ENCODE results near the gene TNIP2. TPM values are rescaled to one million over a fixed set of nuclear protein-coding genes. Genes with fewer than 3 reads are reported as not detected.

The TNIP2 gene
- total RNA-seq, 1 experiment from 2014 or later: 56.5 TPM

- TF ChIP-seq CTCF (conservative IDR thresholded peaks at IDR 0.05; ENCODE audit: low read depth, low read length): no peak
- no peak for TF ChIP-seq EZH2phosphoT487 (IDR thresholded peaks at IDR 0.05; ENCODE audit: borderline replicate concordance, low read length)
- no peak for TF ChIP-seq EZH2 (IDR thresholded peaks at IDR 0.05; ENCODE audit: low read length, unreplicated experiment)
- H2AFZ ChIP-seq (ENCODE audit: low read length): no peak overlapping the region
- H3K79me2 ChIP-seq (ENCODE audit: low read length): no peaks in the 10 kb centered on the region
- H3K9me3 ChIP-seq (ENCODE audit: low read length): no peaks in the 10 kb centered on the region
- BruUV-seq (replicated peaks): no TSS peak
- DNase-seq (no peak), ATAC-seq (no peak)
- intact Hi-C loops (cut with micrococcal nuclease): no loop called here
- H3K9me2 ChIP-seq (replicated peaks; ENCODE audit: low read length): no peaks in the 10 kb centered on the region
- no peaks in the 10 kb centered on the region for H3K27me3 ChIP-seq (ENCODE audit: low read length)
- POLR2A ChIA-PET (ENCODE audit: unreplicated experiment): no interaction called here
- 0 out of 2 replicates have a peak, but pooled peaks cover 5% of the 10 kb centered on the region for H3K36me3 ChIP-seq (ENCODE audit: low read depth, low read length)
- H3F3A ChIP-seq (ENCODE audit: low read length, unreplicated experiment): no peaks in the 10 kb centered on the region
- H3K9ac ChIP-seq (ENCODE audit: low read length): no peak overlapping the region
- CTCF ChIA-PET: no interaction called here
- H3K4me1 ChIP-seq (ENCODE audit: insufficient read depth, low read length): no peaks in the 10 kb centered on the region
- H3K4me2 ChIP-seq (ENCODE audit: low read length): no peak overlapping the region
- H3K4me3 ChIP-seq (ENCODE audit: low read length): no peak overlapping the region
- no peaks in the 10 kb centered on the region for H4K20me1 ChIP-seq (ENCODE audit: low read length)
- H3K27ac ChIP-seq (ENCODE audit: low read length): no peak overlapping the region
Measured at GRCh38 chr4:2735869-2736268, 20.3 kb downstream of the TNIP2 start.

- H3K27me3 ChIP-seq (ENCODE audit: low read length): no peaks in the 10 kb centered on the region
- no peaks in the 10 kb centered on the region for H3K4me1 ChIP-seq (ENCODE audit: insufficient read depth, low read length)
- H3K9ac ChIP-seq (ENCODE audit: low read length): no peak overlapping the region
- intact Hi-C loops (cut with micrococcal nuclease): no loop called here
- H3K79me2 ChIP-seq (ENCODE audit: low read length): no peaks in the 10 kb centered on the region
- BruUV-seq (replicated peaks): no TSS peak
- H3K27ac ChIP-seq (ENCODE audit: low read length): no peak overlapping the region
- H4K20me1 ChIP-seq (ENCODE audit: low read length): no peaks in the 10 kb centered on the region
- no peak overlapping the region for H3K4me2 ChIP-seq (ENCODE audit: low read length)
- no peak overlapping the region for H2AFZ ChIP-seq (ENCODE audit: low read length)
- no peak for TF ChIP-seq EZH2 (IDR thresholded peaks at IDR 0.05; ENCODE audit: low read length, unreplicated experiment)
- TF ChIP-seq CTCF (conservative IDR thresholded peaks at IDR 0.05; ENCODE audit: low read depth, low read length): no peak
- no peak for TF ChIP-seq EZH2phosphoT487 (IDR thresholded peaks at IDR 0.05; ENCODE audit: borderline replicate concordance, low read length)
- POLR2A ChIA-PET (ENCODE audit: unreplicated experiment): no interaction called here
- no peaks in the 10 kb centered on the region for H3F3A ChIP-seq (ENCODE audit: low read length, unreplicated experiment)
- H3K9me3 ChIP-seq (ENCODE audit: low read length): no peaks in the 10 kb centered on the region
- H3K36me3 ChIP-seq (ENCODE audit: low read depth, low read length): 0 out of 2 replicates have a peak, but pooled peaks cover 5% of the 10 kb centered on the region
- H3K4me3 ChIP-seq (ENCODE audit: low read length): no peak overlapping the region
- DNase-seq (no peak), ATAC-seq (no peak)
- CTCF ChIA-PET: no interaction called here
- H3K9me2 ChIP-seq (replicated peaks; ENCODE audit: low read length): no peaks in the 10 kb centered on the region
Measured at GRCh38 chr4:2734612-2735011, 21.5 kb downstream of the TNIP2 start.

GRCh38 chr4:2733844-2734574 lies 22.1 kb downstream of the TNIP2 start:
- no TSS peak for BruUV-seq (replicated peaks)
- no peak for TF ChIP-seq EZH2 (IDR thresholded peaks at IDR 0.05; ENCODE audit: low read length, unreplicated experiment)
- no peak for TF ChIP-seq CTCF (conservative IDR thresholded peaks at IDR 0.05; ENCODE audit: low read depth, low read length)
- no peak for TF ChIP-seq EZH2phosphoT487 (IDR thresholded peaks at IDR 0.05; ENCODE audit: borderline replicate concordance, low read length)
- ATAC-seq: no peak
- H3K9ac ChIP-seq (ENCODE audit: low read length): no peak overlapping the region
- CTCF ChIA-PET: no interaction called here
- no peaks in the 10 kb centered on the region for H3K79me2 ChIP-seq (ENCODE audit: low read length)
- no peak overlapping the region for H3K4me3 ChIP-seq (ENCODE audit: low read length)
- no peaks in the 10 kb centered on the region for H3K9me2 ChIP-seq (replicated peaks; ENCODE audit: low read length)
- no peaks in the 10 kb centered on the region for H3K9me3 ChIP-seq (ENCODE audit: low read length)
- H3K27me3 ChIP-seq (ENCODE audit: low read length): no peaks in the 10 kb centered on the region
- H3F3A ChIP-seq (ENCODE audit: low read length, unreplicated experiment): no peaks in the 10 kb centered on the region
- H3K27ac ChIP-seq (ENCODE audit: low read length): no peak overlapping the region
- H3K4me2 ChIP-seq (ENCODE audit: low read length): no peak overlapping the region
- 0 out of 2 replicates have a peak, but pooled peaks cover 5% of the 10 kb centered on the region for H3K36me3 ChIP-seq (ENCODE audit: low read depth, low read length)
- intact Hi-C loops (cut with micrococcal nuclease): no loop called here
- no peaks in the 10 kb centered on the region for H4K20me1 ChIP-seq (ENCODE audit: low read length)
- no peaks in the 10 kb centered on the region for H3K4me1 ChIP-seq (ENCODE audit: insufficient read depth, low read length)
- POLR2A ChIA-PET (ENCODE audit: unreplicated experiment): no interaction called here
- DNase-seq: no peak
- no peak overlapping the region for H2AFZ ChIP-seq (ENCODE audit: low read length)
